ENCODE measurements around the gene SETDB2.

- TF ChIP-seq CTCF (IDR thresholded peaks at IDR 0.05): no peak
- TF ChIP-seq POLR2A (IDR thresholded peaks at IDR 0.05): no peak
Measured at GRCh38 chr13:49399801-49400472, 44.1 kb upstream of the SETDB2 start.
